Mesenchymal stem cell (in vitro differentiated cells and primary cell): Measurements from ENCODE around the gene CDK5RAP2.

ENCODE experiments used
- DNase-seq: peaks from one replicate; pipeline ENCODE4 v3.0.0-alpha.2; 2013
- H2AFZ ChIP-seq: one replicate; pipeline ENCODE4 v1.6.1; 2013; ENCODE audit warnings: low read depth, mild to moderate bottlenecking, control low read depth, inconsistent platforms, low read length, moderate library complexity
- H2AK5ac ChIP-seq: 2 replicates; pipeline ENCODE4 v1.6.1; 2013; ENCODE audit warnings: low read length, moderate library complexity, mild to moderate bottlenecking, inconsistent platforms; ENCODE audit not compliant: severe bottlenecking
- H2BK120ac ChIP-seq: one replicate; pipeline ENCODE4 v1.6.1; 2013; ENCODE audit warnings: low read depth, mild to moderate bottlenecking, inconsistent platforms, low read length, moderate library complexity
- H2BK12ac ChIP-seq, 2 experiments: one replicate each; pipeline ENCODE4 v1.6.1; 2013; ENCODE audit warnings: inconsistent platforms in 2 of 2, low read length in 2 of 2, mild to moderate bottlenecking in 2 of 2, moderate library complexity in 2 of 2, control low read depth in 1 of 2
- H2BK15ac ChIP-seq: one replicate; pipeline ENCODE4 v1.6.1; 2013; ENCODE audit warnings: mild to moderate bottlenecking, low read depth, inconsistent platforms; ENCODE audit not compliant: poor library complexity, severe bottlenecking
- H2BK5ac ChIP-seq: 2 replicates; pipeline ENCODE4 v1.6.1; 2013; ENCODE audit warnings: low read depth, mild to moderate bottlenecking, low read length, control low read depth, inconsistent platforms; ENCODE audit not compliant: poor library complexity, severe bottlenecking
- H3K14ac ChIP-seq, 2 experiments: one replicate each; pipeline ENCODE4 v1.6.1; 2013; ENCODE audit warnings: inconsistent platforms in 2 of 2, low read length in 2 of 2, control low read depth in 1 of 2, mild to moderate bottlenecking in 1 of 2, moderate library complexity in 1 of 2
- H3K18ac ChIP-seq, 2 experiments: one replicate each; pipeline ENCODE4 v1.6.1; 2013; ENCODE audit warnings: inconsistent platforms in 2 of 2, low read length in 2 of 2, control low read depth in 1 of 2, low read depth in 1 of 2, mild to moderate bottlenecking in 1 of 2
- H3K23ac ChIP-seq, 2 experiments: one replicate each; pipeline ENCODE4 v1.6.1; 2013; ENCODE audit warnings: inconsistent platforms in 2 of 2, low read length in 2 of 2, mild to moderate bottlenecking in 2 of 2, moderate library complexity in 2 of 2, control low read depth in 1 of 2
- H3K27ac ChIP-seq: 2 replicates; pipeline ENCODE4 v1.5.1; 2013; ENCODE audit warnings: mild to moderate bottlenecking, moderate library complexity, low read length, control low read depth, inconsistent platforms; ENCODE audit not compliant: poor library complexity, severe bottlenecking
- H3K27me3 ChIP-seq, 2 experiments: 2 replicates each; pipeline versions ENCODE4 v1.6.1 to v1.7.0; 2013; ENCODE audit warnings: low read length in 2 of 2, mild to moderate bottlenecking in 2 of 2, moderate library complexity in 2 of 2, control low read depth in 1 of 2, inconsistent platforms in 1 of 2; ENCODE audit not compliant: control insufficient read depth in 1 of 2, insufficient read depth in 1 of 2
- H3K36me3 ChIP-seq, 2 experiments: 2 replicates each; pipeline versions ENCODE4 v1.6.1 to v1.7.0; 2013; ENCODE audit warnings: low read length in 2 of 2, control low read depth in 1 of 2, inconsistent platforms in 1 of 2, low read depth in 1 of 2, mild to moderate bottlenecking in 1 of 2; ENCODE audit not compliant: insufficient read depth in 2 of 2, control insufficient read depth in 1 of 2
- H3K4ac ChIP-seq, 2 experiments: one replicate each; pipeline ENCODE4 v1.6.1; 2013; ENCODE audit warnings: inconsistent platforms in 2 of 2, low read length in 2 of 2, mild to moderate bottlenecking in 2 of 2, moderate library complexity in 2 of 2, control low read depth in 1 of 2, low read depth in 1 of 2
- H3K4me1 ChIP-seq: 2 replicates; pipeline ENCODE4 v1.6.1; 2013; ENCODE audit warnings: low read depth, low read length, control low read depth; ENCODE audit not compliant: control insufficient read depth, insufficient read depth
- H3K4me2 ChIP-seq: 2 replicates; pipeline ENCODE4 v1.6.1; 2013; ENCODE audit warnings: low read length, mild to moderate bottlenecking, inconsistent platforms; ENCODE audit not compliant: poor library complexity, severe bottlenecking
- H3K4me3 ChIP-seq, 2 experiments: 2 replicates each; pipeline versions ENCODE4 v1.5.1 to v1.7.0; 2013; ENCODE audit warnings: low read length in 2 of 2, mild to moderate bottlenecking in 2 of 2, control low read depth in 1 of 2, low read depth in 1 of 2; ENCODE audit not compliant: insufficient read depth in 1 of 2
- H3K79me1 ChIP-seq: replicated peaks from 2 replicates; pipeline ENCODE4 v1.6.1; 2013; ENCODE audit warnings: mild to moderate bottlenecking, control low read depth, low read length, inconsistent platforms; ENCODE audit not compliant: poor library complexity, severe bottlenecking
- H3K9ac ChIP-seq: 2 replicates; pipeline ENCODE4 v1.7.0; 2013; ENCODE audit warnings: mild to moderate bottlenecking, low read length, moderate library complexity
- H3K9me3 ChIP-seq: 2 replicates; pipeline ENCODE4 v1.7.0; 2013; ENCODE audit warnings: mild to moderate bottlenecking, low read length; ENCODE audit not compliant: control insufficient read depth
- H4K8ac ChIP-seq: one replicate; pipeline ENCODE4 v1.6.1; 2013; ENCODE audit warnings: inconsistent platforms, mild to moderate bottlenecking, low read length, moderate library complexity
- H4K91ac ChIP-seq: one replicate; pipeline ENCODE4 v1.6.1; 2013; ENCODE audit warnings: mild to moderate bottlenecking, low read length, inconsistent platforms
- WGBS: methylation state at CpG from one replicate; pipeline ENCODE4 v1.1.7; 2013; ENCODE audit warnings: mixed read lengths; 5-methylcytosine and 5-hydroxymethylcytosine counted together

Gene CDK5RAP2

DNA sequence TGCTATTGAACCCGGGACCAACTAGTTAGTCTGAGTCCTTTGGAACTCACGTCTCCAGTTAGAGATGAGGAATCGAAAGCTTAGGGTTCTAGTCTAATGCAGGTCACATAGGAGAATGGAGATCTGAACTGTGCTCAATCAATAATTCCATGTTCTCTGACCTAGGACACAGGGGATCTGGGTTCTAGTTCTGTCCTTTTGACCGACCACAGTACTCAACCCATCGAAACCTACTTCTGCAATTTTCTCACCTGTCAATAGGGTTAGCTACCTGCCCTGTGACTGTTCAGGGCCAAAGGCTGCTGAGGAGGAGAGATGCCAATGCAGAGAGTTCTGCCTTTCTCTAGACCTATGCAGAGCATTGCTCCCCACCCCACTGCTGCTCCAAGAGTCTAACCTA lies 187.7 kb downstream of the CDK5RAP2 start:
- H2BK12ac ChIP-seq = peak overlapping the region in 1 of 2 experiments; percentile 75
- no peak overlapping the region for H3K27ac ChIP-seq
- H3K27me3 ChIP-seq = no peaks in the 10 kb centered on the region
- H3K9me3 ChIP-seq = no peaks in the 10 kb centered on the region
- no peak overlapping the region for H3K4me3 ChIP-seq
- no peak for DNase-seq
- no peak overlapping the region for H2BK5ac ChIP-seq
- no peak overlapping the region for H3K23ac ChIP-seq
- no peak overlapping the region for H3K18ac ChIP-seq
- WGBS = 98% methylated on average over 5 of the region's 5 CpGs
- no peak overlapping the region for H2AK5ac ChIP-seq
- H2BK15ac ChIP-seq = no peak overlapping the region
- H4K8ac ChIP-seq = no peak overlapping the region
- no peak overlapping the region for H3K9ac ChIP-seq
- no peak overlapping the region for H3K14ac ChIP-seq
- H2BK120ac ChIP-seq = no peak overlapping the region
- no peak overlapping the region for H3K4ac ChIP-seq
- no peak overlapping the region for H3K4me2 ChIP-seq
- no peak overlapping the region for H4K91ac ChIP-seq
- H2AFZ ChIP-seq = no peak overlapping the region
- peaks cover 19% of the 10 kb centered on the region for H3K4me1 ChIP-seq
- H3K36me3 ChIP-seq = peaks cover 50 to 59% of the 10 kb centered on the region in 2 experiments
- H3K79me1 ChIP-seq = peaks cover 4% of the 10 kb centered on the region

DNA sequence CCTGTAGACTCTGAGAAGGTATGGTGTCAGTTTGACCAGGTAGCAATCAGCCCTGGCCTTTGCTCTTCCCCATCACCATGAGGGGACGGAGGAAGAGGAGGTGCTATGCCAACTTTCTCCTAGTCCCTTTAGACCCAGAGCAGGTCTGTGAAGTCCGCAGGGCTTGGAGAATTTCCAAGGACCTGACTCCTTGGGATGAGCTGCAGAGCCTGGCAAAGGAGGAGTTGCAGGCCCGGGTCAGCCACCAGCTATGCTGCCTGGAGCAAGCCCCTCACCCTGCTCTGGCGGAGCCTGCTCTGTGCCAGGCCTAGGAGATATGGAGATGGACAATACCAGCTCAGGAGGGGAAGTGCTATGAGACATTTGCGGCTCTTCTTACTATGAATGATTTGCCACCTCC lies 188.3 kb downstream of the CDK5RAP2 start:
- Histone ChIP-seq H3K18ac (no peak overlapping the region), H3K9me3 (no peaks in the 10 kb centered on the region), H4K91ac (no peak overlapping the region), H3K4ac (no peak overlapping the region), H4K8ac (no peak overlapping the region), H3K9ac (no peak overlapping the region), H2BK120ac (no peak overlapping the region), H3K4me2 (no peak overlapping the region), H3K27ac (no peak overlapping the region), H2BK15ac (no peak overlapping the region), H3K14ac (no peak overlapping the region), H3K4me1 (peaks cover 18% of the 10 kb centered on the region), H3K36me3 (peaks cover 50 to 56% of the 10 kb centered on the region in 2 experiments), H3K79me1 (peaks cover 4% of the 10 kb centered on the region), H2AK5ac (no peak overlapping the region), H2BK12ac (no peak overlapping the region), H3K4me3 (no peak overlapping the region), H2BK5ac (no peak overlapping the region), H2AFZ (no peak overlapping the region), H3K27me3 (no peaks in the 10 kb centered on the region), H3K23ac (no peak overlapping the region)
- no peak for DNase-seq
- WGBS = over 99% methylated on average over 5 of the region's 5 CpGs

DNA sequence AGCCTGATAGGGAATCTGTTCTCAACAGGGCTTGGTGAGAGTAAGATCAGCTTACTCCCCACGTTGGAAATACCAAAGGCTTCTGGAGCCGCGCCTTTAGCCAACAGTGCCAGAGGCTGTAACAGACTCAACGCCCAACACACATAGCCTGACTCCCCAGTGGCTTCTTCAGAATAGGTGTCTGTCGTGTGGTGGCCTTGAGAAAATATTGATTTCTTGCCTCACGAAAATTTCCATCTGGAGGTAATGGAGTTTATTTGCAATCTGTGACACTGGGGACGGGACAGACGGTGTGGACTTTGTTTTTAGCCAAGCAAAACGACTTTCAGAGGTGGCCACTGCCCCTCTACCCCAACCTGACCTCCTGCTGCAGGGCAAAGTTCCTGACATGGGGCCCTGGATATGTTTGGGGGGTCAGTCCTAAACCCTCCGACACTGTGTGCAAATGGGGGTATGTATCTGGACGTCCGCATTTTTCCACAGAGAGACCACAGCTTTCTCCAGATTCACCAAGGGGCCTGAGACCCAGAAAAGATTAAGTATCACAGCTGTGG lies 189.3 kb downstream of the CDK5RAP2 start:
- no peak overlapping the region for H2AFZ ChIP-seq
- H3K36me3 ChIP-seq = peaks cover 50 to 55% of the 10 kb centered on the region in 2 experiments
- peaks cover 4% of the 10 kb centered on the region for H3K79me1 ChIP-seq
- no peak overlapping the region for H2BK15ac ChIP-seq
- WGBS = 96% methylated on average over 11 of the region's 12 CpGs
- no peak overlapping the region for H3K9ac ChIP-seq
- no peak overlapping the region for H3K23ac ChIP-seq
- no peak overlapping the region for H3K4ac ChIP-seq
- peaks cover 19% of the 10 kb centered on the region for H3K4me1 ChIP-seq
- H3K27me3 ChIP-seq = no peaks in the 10 kb centered on the region
- H3K14ac ChIP-seq = no peak overlapping the region
- H4K91ac ChIP-seq = no peak overlapping the region
- no peak overlapping the region for H3K4me3 ChIP-seq
- no peak overlapping the region for H2BK120ac ChIP-seq
- no peak overlapping the region for H2BK5ac ChIP-seq
- H3K18ac ChIP-seq = no peak overlapping the region
- no peak overlapping the region for H4K8ac ChIP-seq
- H2AK5ac ChIP-seq = no peak overlapping the region
- H3K9me3 ChIP-seq = no peaks in the 10 kb centered on the region
- H2BK12ac ChIP-seq = no peak overlapping the region
- no peak overlapping the region for H3K4me2 ChIP-seq
- H3K27ac ChIP-seq = no peak overlapping the region
- DNase-seq = no peak

DNA sequence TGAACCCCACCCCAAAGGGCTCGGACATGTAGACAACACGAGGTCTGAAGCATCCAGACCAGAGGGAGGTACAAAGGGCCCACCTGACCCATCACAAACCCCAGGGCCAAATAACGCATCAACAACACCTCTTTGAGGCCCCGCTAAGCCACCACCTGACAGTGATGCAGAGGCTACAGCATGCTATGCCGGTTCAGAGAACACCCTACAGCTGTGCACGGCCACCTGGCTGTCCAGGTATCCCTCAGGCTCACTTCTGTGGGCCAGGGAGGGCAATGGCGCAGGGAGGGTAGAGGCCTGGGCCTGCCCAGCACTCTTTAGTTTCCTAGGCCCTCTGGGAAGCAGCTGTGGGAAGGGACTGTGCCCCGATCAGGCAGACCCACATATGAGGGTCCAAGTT lies 190.1 kb downstream of the CDK5RAP2 start:
- Histone ChIP-seq H3K27ac (no peak overlapping the region), H3K4me1 (peaks cover 17% of the 10 kb centered on the region), H4K91ac (no peak overlapping the region), H3K18ac (no peak overlapping the region), H2BK15ac (no peak overlapping the region), H3K9ac (no peak overlapping the region), H3K36me3 (peaks cover 50 to 55% of the 10 kb centered on the region in 2 experiments), H3K27me3 (no peaks in the 10 kb centered on the region), H3K9me3 (no peaks in the 10 kb centered on the region), H3K4me3 (no peak overlapping the region), H3K4me2 (no peak overlapping the region), H3K23ac (no peak overlapping the region), H2AK5ac (no peak overlapping the region), H2BK5ac (no peak overlapping the region), H2BK12ac (no peak overlapping the region), H3K4ac (no peak overlapping the region), H4K8ac (no peak overlapping the region), H3K79me1 (peaks cover 3% of the 10 kb centered on the region), H3K14ac (no peak overlapping the region), H2AFZ (no peak overlapping the region), H2BK120ac (no peak overlapping the region)
- DNase-seq = no peak
- WGBS = 96% methylated on average over 8 of the region's 8 CpGs
